HepG2 (cell line): ENCODE results near the gene VPS29. TPM values are rescaled to one million over a fixed set of nuclear protein-coding genes. Genes with fewer than 3 reads are reported as not detected.

ENCODE experiments used
- ATAC-seq: fragments of 200-7000 bp; cut with Tn5 transposase; 3 replicates; pipeline ENCODE4 v1.9.1; 2020; ENCODE audit warnings: mild to moderate bottlenecking, moderate library complexity
- BruUV-seq: library from RNA; stranded (reverse); fragments of 400-500 nt; replicated peaks from 2 replicates; lab custom pipeline; 2021; lab: Mats Ljungman, UMichigan
- CTCF ChIA-PET: fragments of 300-600 bp; formaldehyde crosslinking; extraction: SDS; loops from one replicate; lab custom pipeline; 2021; ENCODE audit warnings: low total read pairs, inconsistent platforms, low intra/inter-chr PET ratio; lab: Yijun Ruan, JAX
- POLR2A ChIA-PET: fragments of 350-600 bp; sonication (Branson Sonifier 250); formaldehyde crosslinking; loops from one replicate; lab custom pipeline; 2020; ENCODE audit warnings: antibody characterized with exemption, inconsistent platforms; lab: Yijun Ruan, JAX
- DNase-seq: peaks from one replicate; pipeline ENCODE4 v3.0.0-alpha.2; 2015; ENCODE audit warnings: low spot score
- FAIRE-seq: peaks from 3 replicates; lab custom pipeline; 2011; peaks lifted over from hg19 to GRCh38; lab: Jason Lieb, UNC
- H2AFZ ChIP-seq: one replicate; pipeline ENCODE4 v1.6.1; 2011; ENCODE audit warnings: low read length, inconsistent platforms
- H3K27ac ChIP-seq: fragments of 300-600 bp; 3 replicates; pipeline ENCODE4 v1.8.0; 2011; ENCODE audit warnings: mixed run types, mild to moderate bottlenecking, mixed read lengths, low read length, inconsistent platforms; ENCODE audit not compliant: insufficient read depth; ENCODE audit errors: extremely low read length
- H3K27me3 ChIP-seq, 2 experiments: fragments of 200-600 bp in 1 of 2; 2 replicates in 1 of 2; 3 replicates in 1 of 2; pipeline versions ENCODE4 v1.6.0 to v1.8.0; 2011; ENCODE audit warnings: low read length in 2 of 2, mild to moderate bottlenecking in 2 of 2, moderate library complexity in 2 of 2, inconsistent platforms in 1 of 2; ENCODE audit not compliant: insufficient read depth in 2 of 2, control insufficient read depth in 1 of 2
- H3K36me3 ChIP-seq, 2 experiments: fragments of 200-600 bp in 1 of 2; replicated peaks in 1 of 2; 2 replicates in 1 of 2; 3 replicates in 1 of 2; pipeline versions ENCODE4 v1.5.1 to v1.8.0; 2011; ENCODE audit warnings: low read length in 2 of 2, inconsistent platforms in 1 of 2; ENCODE audit not compliant: insufficient read depth in 2 of 2, control insufficient read depth in 1 of 2
- H3K4me1 ChIP-seq: 2 replicates; pipeline ENCODE4 v1.5.1; 2012; ENCODE audit warnings: low read length, inconsistent platforms; ENCODE audit not compliant: insufficient read depth
- H3K4me2 ChIP-seq: 2 replicates; pipeline ENCODE4 v1.6.0; 2011; ENCODE audit warnings: low read depth, low read length, inconsistent platforms
- H3K4me3 ChIP-seq, 3 experiments: fragments of 200-600 bp in 1 of 3; sonication (generic), shearing (Covaris generic) in 1 of 3; replicated peaks in 1 of 3; 2 replicates each; pipeline ENCODE4 v1.5.1; 2011 to 2016; ENCODE audit warnings: low read length in 3 of 3, inconsistent platforms in 2 of 3, low read depth in 2 of 3, mild to moderate bottlenecking in 2 of 3, control low read depth in 1 of 3, mixed read lengths in 1 of 3; ENCODE audit not compliant: insufficient read depth in 1 of 3
- H3K79me2 ChIP-seq: one replicate; pipeline ENCODE4 v1.6.1; 2011; ENCODE audit warnings: low read length, inconsistent platforms; ENCODE audit not compliant: insufficient read depth
- H3K9ac ChIP-seq: 2 replicates; pipeline ENCODE4 v1.6.0; 2011; ENCODE audit warnings: mild to moderate bottlenecking, low read depth, low read length, inconsistent platforms; ENCODE audit not compliant: insufficient read depth
- H3K9me3 ChIP-seq: 2 replicates; pipeline ENCODE4 v1.5.1; 2012; ENCODE audit warnings: mild to moderate bottlenecking, low read length
- H4K20me1 ChIP-seq: 2 replicates; pipeline ENCODE4 v1.6.0; 2011; ENCODE audit warnings: inconsistent platforms, mild to moderate bottlenecking, low read length, moderate library complexity; ENCODE audit not compliant: insufficient read depth
- DDIT3 ChIP-seq: sonication (generic); formaldehyde crosslinking; IDR thresholded peaks from 2 replicates; pipeline ENCODE4 v1.4.0; 2020; ENCODE audit warnings: mild to moderate bottlenecking, missing genetic modification reagents
- FOSL2 ChIP-seq: sonication (generic); formaldehyde crosslinking; IDR thresholded peaks from 2 replicates; pipeline ENCODE4 v1.4.0; 2020; ENCODE audit warnings: missing genetic modification reagents
- PAWR ChIP-seq: sonication (generic); formaldehyde crosslinking; IDR thresholded peaks from 2 replicates; pipeline ENCODE4 v1.4.0; 2020; ENCODE audit warnings: missing genetic modification reagents, mild to moderate bottlenecking, borderline replicate concordance
- RNF2 ChIP-seq: fragments of 450-650 bp; conservative IDR thresholded peaks from 2 replicates; pipeline ENCODE4 v1.6.1; 2016; ENCODE audit warnings: low read depth
- TBP ChIP-seq: sonication (generic); formaldehyde crosslinking; IDR thresholded peaks from 2 replicates; pipeline ENCODE4 v1.5.0; 2020; ENCODE audit warnings: missing genetic modification reagents
- ZFP36L2 ChIP-seq: sonication (generic); formaldehyde crosslinking; IDR thresholded peaks from 2 replicates; pipeline ENCODE4 v1.4.0; 2020; ENCODE audit warnings: missing genetic modification reagents
- WGBS: methylation state at CpG from one replicate; pipeline ENCODE4 v1.1.6; 2017; ENCODE audit warnings: low lambda C conversion rate; 5-methylcytosine and 5-hydroxymethylcytosine counted together
- in situ Hi-C: cut with HindIII; loops from 2 replicates; pipeline ENCODE4 v1.10.0; 2017; ENCODE audit warnings: low pct_unique_long_range_greater_than_20kb; ENCODE audit not compliant: extremely low pct_ligation_motif_present
- intact Hi-C: fragments of 100-400 bp; cut with micrococcal nuclease; formaldehyde crosslinking; loops from one replicate; pipeline ENCODE4 v1.10.0; 2022; ENCODE audit not compliant: unreplicated experiment
- polyA plus RNA-seq, 8 experiments: library from polyadenylated mRNA; depleted of rRNA in 3 of 8; stranded (reverse) in 7 of 8; unstranded in 1 of 8; fragments of >200 nt; fragmentation: Illumina TruSeq in 4 of 8; extraction: Trizol in 4 of 8; gene quantifications; 2 replicates each; pipeline versions ENCODE4 v1.2.1 to v1.2.3, GENCODE V29; 2011 to 2016; ENCODE audit warnings: low read depth in 4 of 8, missing spikeins in 1 of 8, mixed read lengths in 1 of 8; ENCODE audit not compliant: insufficient read depth in 1 of 8
- total RNA-seq, 5 experiments: library from RNA; depleted of rRNA; stranded (reverse); fragments of >200 nt; fragmentation: Illumina TruSeq; extraction: Trizol; gene quantifications; 2 replicates each; pipeline ENCODE4 v1.2.3, GENCODE V29; 2016; ENCODE audit warnings: low read depth in 1 of 5

Gene VPS29
- total and polyA plus RNA-seq, 2 of the 13 experiments (the other 11 are each of a cell fraction or from before 2014, with no cell fraction given), result 107 to 114 TPM

DNA sequence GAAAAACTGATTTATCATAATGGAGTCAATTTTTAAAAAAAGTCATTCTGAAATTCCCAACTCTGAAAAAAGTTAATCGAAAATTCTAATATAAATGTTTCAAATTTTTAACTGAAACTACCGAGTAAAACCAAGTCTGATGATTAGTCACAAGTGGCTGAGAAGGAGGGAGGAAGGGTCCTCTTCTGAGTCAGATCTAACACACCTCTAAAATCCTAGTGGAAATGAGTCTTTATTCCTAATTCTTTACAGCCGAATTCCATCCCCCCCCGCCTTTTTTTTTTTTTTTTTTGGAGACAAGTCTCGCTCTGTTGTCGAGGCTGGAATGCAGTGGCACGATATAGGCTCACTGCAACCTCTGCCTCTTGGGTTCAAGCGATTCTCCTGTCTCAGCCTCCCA lies 38.1 kb upstream of the VPS29 start:
- no peak overlapping the region for H2AFZ ChIP-seq
- ATAC-seq (no peak), FAIRE-seq (no peak), DNase-seq (no peak)
- no peak overlapping the region for H3K9ac ChIP-seq
- no peaks in the 10 kb centered on the region for H3K9me3 ChIP-seq
- no peak overlapping the region for H3K4me3 ChIP-seq
- no peaks in the 10 kb centered on the region for H3K27me3 ChIP-seq
- POLR2A ChIA-PET, result no interaction called here
- intact Hi-C loops (no loop called here), in situ Hi-C loops (no loop called here)
- no peak for TF ChIP-seq RNF2
- TF ChIP-seq ZFP36L2, result no peak
- TF ChIP-seq TBP, result no peak
- TF ChIP-seq DDIT3 (CRISPR knock-in tag), result no peak
- no peak for TF ChIP-seq PAWR
- 96% methylated on average over 8 of the region's 8 CpGs for whole genome bisulfite sequencing
- H3K27ac ChIP-seq, result no peak overlapping the region
- H4K20me1 ChIP-seq, result no peaks in the 10 kb centered on the region
- no peaks in the 10 kb centered on the region for H3K4me1 ChIP-seq
- CTCF ChIA-PET, result no interaction called here
- BruUV-seq, result no TSS peak
- no peak overlapping the region for H3K4me2 ChIP-seq
- H3K79me2 ChIP-seq, result no peaks in the 10 kb centered on the region
- H3K36me3 ChIP-seq, result peaks cover 15 to 70% of the 10 kb centered on the region in 2 experiments

- Histone ChIP-seq H3K79me2 (no peaks in the 10 kb centered on the region), H3K9me3 (no peaks in the 10 kb centered on the region), H3K27ac (no peak overlapping the region), H3K4me3 (no peak overlapping the region), H3K4me2 (no peak overlapping the region), H3K36me3 (peaks cover 15 to 63% of the 10 kb centered on the region in 2 experiments), H2AFZ (no peak overlapping the region), H4K20me1 (no peaks in the 10 kb centered on the region), H3K27me3 (no peaks in the 10 kb centered on the region), H3K4me1 (peaks cover 4% of the 10 kb centered on the region), H3K9ac (no peak overlapping the region)
- ChIA-PET CTCF (no interaction called here), POLR2A (no interaction called here)
- ATAC-seq (no peak), DNase-seq (no peak), FAIRE-seq (no peak)
- in situ Hi-C loops, result no loop called here
- WGBS, result 99% methylated on average over 5 of the region's 5 CpGs
- TF ChIP-seq FOSL2, result no peak
- intact Hi-C loops, result no loop called here
- BruUV-seq, result no TSS peak
Measured at GRCh38 chr12:110538869-110539622, 37.1 kb upstream of the VPS29 start.
